ENCODE measurements around the gene TMEM150B. TPM values are rescaled to one million over a fixed set of nuclear protein-coding genes. Genes with fewer than 3 reads are reported as not detected.

Gene TMEM150B
- total and polyA plus RNA-seq, 9 of the 15 experiments (the other 6 are each of a cell fraction or from before 2014, with no cell fraction given) = 0.47 to 1.3 (median 0.74) TPM; not detected in 2

DNA sequence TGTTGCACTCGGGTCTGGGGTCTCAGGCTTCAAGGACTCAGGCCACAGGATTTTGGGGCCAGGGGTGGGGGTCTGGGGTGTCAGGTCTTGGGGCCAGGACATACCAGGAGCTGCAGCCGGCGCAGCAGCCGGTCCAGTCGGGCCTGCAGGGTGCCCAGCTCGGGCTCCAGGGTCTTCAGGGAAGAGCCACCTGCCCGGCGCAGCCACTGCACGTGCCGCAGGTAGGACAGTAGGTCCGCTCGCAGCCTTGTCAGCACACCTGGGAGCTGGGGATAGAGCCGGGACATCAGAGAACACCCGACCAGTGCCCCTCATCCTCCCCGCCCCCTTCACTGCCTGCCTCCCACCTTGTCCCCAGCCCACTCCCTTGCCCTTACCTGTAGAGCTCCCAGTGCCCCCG is 43.0 kb upstream of the TMEM150B start:
- Histone ChIP-seq H2AFZ (ENCODE audit: low read depth, low read length) (no peak overlapping the region), H3K9me3 (replicated peaks; ENCODE audit: control insufficient read depth, insufficient read depth, low read depth, low read length) (no peaks in the 10 kb centered on the region), H3K4me2 (ENCODE audit: insufficient read depth, low read length) (no peak overlapping the region), H3K9me1 (ENCODE audit: control insufficient read depth, insufficient read depth, low read length) (no peaks in the 10 kb centered on the region), H3K36me3 (ENCODE audit: control insufficient read depth, insufficient read depth, low read length) (no peaks in the 10 kb centered on the region), H3K27ac (ENCODE audit: extremely low read depth, low read depth, low read length) (no peak overlapping the region), H4K20me1 (replicated peaks; ENCODE audit: control insufficient read depth, insufficient read depth, low read length) (0 out of 2 replicates have a peak, but pooled peaks cover 3% of the 10 kb centered on the region), H3K4me1 (replicated peaks in 1 of 2; ENCODE audit: control insufficient read depth in 2 of 2, insufficient read depth in 2 of 2, low read length in 2 of 2) (peaks cover 0 to 51% of the 10 kb centered on the region in 2 experiments; a peak in 3 of 5 replicates), H3K4me3 (no peak overlapping the region), H3K9ac (ENCODE audit: insufficient read depth in 1 of 2, low read depth in 2 of 2, low read length in 2 of 2) (peak overlapping the region in 1 of 2 experiments; percentile 26; a peak in 1 of 4 replicates), H3K79me2 (ENCODE audit: control insufficient read depth, insufficient read depth, low read length) (no peaks in the 10 kb centered on the region), H3K27me3 (ENCODE audit: control insufficient read depth in 2 of 2, insufficient read depth in 2 of 2, low read length in 2 of 2) (peaks cover 11% of the 10 kb centered on the region in 2 experiments; a peak in 4 of 5 replicates)
- intact Hi-C loops (cut with micrococcal nuclease) = no loop called here
- FAIRE-seq (no peak), DNase-seq (ENCODE audit: extremely low read depth in 1 of 4, low spot score in 3 of 4) (no peak), ATAC-seq (no peak)
- POLR2A ChIA-PET = interaction anchor here (0.7 to 1.5 kb wide), 3 partner anchors 20 to 38 kb away, joined by 3 to 6 read pairs (median 5); no protein-coding TSS in a partner anchor
- CTCF ChIA-PET (ENCODE audit: low intra/inter-chr PET ratio) = no interaction called here
- no TSS peak for BruUV-seq (replicated peaks)
- in situ Hi-C loops (cut with MboI) = no loop called here
- 63% methylated on average over 4 of the region's 16 CpGs for whole genome bisulfite sequencing (ENCODE audit: insufficient coverage, low coverage, missing lambda C conversion rate)
- peak; percentile 32; the same call in 1 of the 2 replicates for TF ChIP-seq ZBTB7A (IDR thresholded peaks at IDR 0.05; ENCODE audit: borderline replicate concordance, control insufficient read depth, low read depth, low read length)
- TF ChIP-seq POU5F1 (IDR thresholded peaks at IDR 0.05; ENCODE audit: borderline replicate concordance, low read depth, low read length, partially characterized antibody) = no peak

- FAIRE-seq (no peak), DNase-seq (ENCODE audit: extremely low read depth in 1 of 4, low spot score in 3 of 4) (no peak), ATAC-seq (no peak)
- ChIA-PET CTCF (ENCODE audit: low intra/inter-chr PET ratio) (no interaction called here), POLR2A (interaction anchor here (0.7 to 1.3 kb wide), 3 partner anchors 11 to 21 kb away, joined by 3 to 5 read pairs (median 4); no protein-coding TSS in a partner anchor)
- intact Hi-C loops (cut with micrococcal nuclease) = no loop called here
- WGBS (ENCODE audit: insufficient coverage, low coverage, missing lambda C conversion rate) = 73% methylated on average over 3 of the region's 3 CpGs
- in situ Hi-C loops (cut with MboI) = no loop called here
- 0 out of 2 replicates have a peak, but pooled peaks cover 3% of the 10 kb centered on the region for H4K20me1 ChIP-seq (replicated peaks; ENCODE audit: control insufficient read depth, insufficient read depth, low read length)
- H3K9ac ChIP-seq (ENCODE audit: insufficient read depth in 1 of 2, low read depth in 2 of 2, low read length in 2 of 2) = no peak overlapping the region; a peak in 1 of 4 replicates
- no peaks in the 10 kb centered on the region for H3K9me1 ChIP-seq (ENCODE audit: control insufficient read depth, insufficient read depth, low read length)
- H3K36me3 ChIP-seq (ENCODE audit: control insufficient read depth, insufficient read depth, low read length) = no peaks in the 10 kb centered on the region
- no peak overlapping the region for H3K4me2 ChIP-seq (ENCODE audit: insufficient read depth, low read length)
- no TSS peak for BruUV-seq (replicated peaks)
- H3K9me3 ChIP-seq (replicated peaks; ENCODE audit: control insufficient read depth, insufficient read depth, low read depth, low read length) = no peaks in the 10 kb centered on the region
- H2AFZ ChIP-seq (ENCODE audit: low read depth, low read length) = no peak overlapping the region
- H3K27ac ChIP-seq (ENCODE audit: extremely low read depth, low read depth, low read length) = no peak overlapping the region
- H3K79me2 ChIP-seq (ENCODE audit: control insufficient read depth, insufficient read depth, low read length) = no peaks in the 10 kb centered on the region
- H3K4me1 ChIP-seq (replicated peaks in 1 of 2; ENCODE audit: control insufficient read depth in 2 of 2, insufficient read depth in 2 of 2, low read length in 2 of 2) = peaks cover 0 to 53% of the 10 kb centered on the region in 2 experiments; a peak in 3 of 5 replicates
- H3K27me3 ChIP-seq (ENCODE audit: control insufficient read depth in 2 of 2, insufficient read depth in 2 of 2, low read length in 2 of 2) = peaks cover 11% of the 10 kb centered on the region in 2 experiments; a peak in 3 of 5 replicates
- no peak overlapping the region for H3K4me3 ChIP-seq
- TF ChIP-seq ZFP91 (CRISPR knock-in tag; IDR thresholded peaks at IDR 0.05) = no peak
- no peak for TF ChIP-seq GTF2E2 (tag; IDR thresholded peaks at IDR 0.05)
- no peak for TF ChIP-seq JUNB (CRISPR knock-in tag; conservative IDR thresholded peaks at IDR 0.05)
- TF ChIP-seq ZNF57 (CRISPR knock-in tag; IDR thresholded peaks at IDR 0.05) = no peak
- TF ChIP-seq ZNF224 (CRISPR knock-in tag; IDR thresholded peaks at IDR 0.05) = no peak
- no peak for TF ChIP-seq SIN3B (IDR thresholded peaks at IDR 0.05; ENCODE audit: low read depth)
- TF ChIP-seq, protein P1, sequence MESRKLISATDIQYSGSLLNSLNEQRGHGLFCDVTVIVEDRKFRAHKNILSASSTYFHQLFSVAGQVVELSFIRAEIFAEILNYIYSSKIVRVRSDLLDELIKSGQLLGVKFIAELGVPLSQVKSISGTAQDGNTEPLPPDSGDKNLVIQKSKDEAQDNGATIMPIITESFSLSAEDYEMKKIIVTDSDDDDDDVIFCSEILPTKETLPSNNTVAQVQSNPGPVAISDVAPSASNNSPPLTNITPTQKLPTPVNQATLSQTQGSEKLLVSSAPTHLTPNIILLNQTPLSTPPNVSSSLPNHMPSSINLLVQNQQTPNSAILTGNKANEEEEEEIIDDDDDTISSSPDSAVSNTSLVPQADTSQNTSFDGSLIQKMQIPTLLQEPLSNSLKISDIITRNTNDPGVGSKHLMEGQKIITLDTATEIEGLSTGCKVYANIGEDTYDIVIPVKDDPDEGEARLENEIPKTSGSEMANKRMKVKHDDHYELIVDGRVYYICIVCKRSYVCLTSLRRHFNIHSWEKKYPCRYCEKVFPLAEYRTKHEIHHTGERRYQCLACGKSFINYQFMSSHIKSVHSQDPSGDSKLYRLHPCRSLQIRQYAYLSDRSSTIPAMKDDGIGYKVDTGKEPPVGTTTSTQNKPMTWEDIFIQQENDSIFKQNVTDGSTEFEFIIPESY (CRISPR knock-in tag; IDR thresholded peaks at IDR 0.05) = no peak
Observed at GRCh38 chr19:55366790-55367189, 41.6 kb upstream of the TMEM150B start.

Data from K562 (cell line).